Prostate gland (tissue), 2 donors: ENCODE data around the gene CP. TPM values are rescaled to one million over a fixed set of nuclear protein-coding genes. Genes with fewer than 3 reads are reported as not detected.

Source experiments
- DNase-seq: peaks from one replicate; pipeline ENCODE4 v3.0.0-alpha.2; 2019; ENCODE audit warnings: low spot score
- H3K27ac ChIP-seq, 2 donors: fragments of 200-600 bp; sonication (generic); 2 replicates each; pipeline ENCODE4 v1.5.1; 2017 to 2019
- H3K27me3 ChIP-seq: fragments of 200-600 bp; sonication (generic); replicated peaks from 2 replicates; pipeline ENCODE4 v1.5.1; 2019; ENCODE audit not compliant: insufficient read depth
- H3K36me3 ChIP-seq, 2 donors: fragments of 200-600 bp; sonication (generic); 1 replicate in 1 of 2; 2 replicates in 1 of 2; pipeline versions ENCODE4 v1.5.1 to v1.8.1; 2017 to 2019
- H3K4me1 ChIP-seq: fragments of 200-600 bp; sonication (generic); replicated peaks from 2 replicates; pipeline ENCODE4 v1.5.1; 2019
- H3K4me3 ChIP-seq, 2 donors: fragments of 200-600 bp; sonication (generic); 2 replicates each; pipeline ENCODE4 v1.5.1; 2017 to 2019
- H3K9me3 ChIP-seq: fragments of 200-600 bp; sonication (generic); 2 replicates; pipeline ENCODE4 v1.5.1; 2017
- CTCF ChIP-seq, 4 experiments: fragments of 200-600 bp in 2 of 4; fragments of 450-650 bp in 2 of 4; sonication (generic) in 2 of 4; IDR thresholded peaks; 1 replicate in 3 of 4; 2 replicates in 1 of 4; pipeline ENCODE4 v1.5.1; 2016 to 2019; ENCODE audit warnings: antibody characterized with exemption in 4 of 4, mild to moderate bottlenecking in 2 of 4, moderate library complexity in 2 of 4
- POLR2A ChIP-seq: fragments of 450-650 bp; IDR thresholded peaks from one replicate; pipeline ENCODE4 v1.6.1; 2016; ENCODE audit warnings: antibody characterized with exemption, mild to moderate bottlenecking
- POLR2AphosphoS5 ChIP-seq: sonication (generic); formaldehyde crosslinking; IDR thresholded peaks from one replicate; pipeline ENCODE4 v1.6.1; 2017; ENCODE audit warnings: antibody characterized with exemption
- WGBS: methylation state at CpG from one replicate; pipeline ENCODE4 v1.1.5; 2018; 5-methylcytosine and 5-hydroxymethylcytosine counted together
- intact Hi-C: fragments of 100-400 bp; cut with DNase I; formaldehyde crosslinking; loops from one replicate; pipeline ENCODE4 v1.14.2; 2022
- total RNA-seq, 2 donors: library from RNA; depleted of rRNA; stranded (reverse); fragments of >200 nt; gene quantifications; one replicate each; pipeline ENCODE4 v1.1.0, GENCODE V29; 2016

The CP gene
- total RNA-seq, 2 donors from 2014 or later: 15.2 to 32.6 TPM

DNA sequence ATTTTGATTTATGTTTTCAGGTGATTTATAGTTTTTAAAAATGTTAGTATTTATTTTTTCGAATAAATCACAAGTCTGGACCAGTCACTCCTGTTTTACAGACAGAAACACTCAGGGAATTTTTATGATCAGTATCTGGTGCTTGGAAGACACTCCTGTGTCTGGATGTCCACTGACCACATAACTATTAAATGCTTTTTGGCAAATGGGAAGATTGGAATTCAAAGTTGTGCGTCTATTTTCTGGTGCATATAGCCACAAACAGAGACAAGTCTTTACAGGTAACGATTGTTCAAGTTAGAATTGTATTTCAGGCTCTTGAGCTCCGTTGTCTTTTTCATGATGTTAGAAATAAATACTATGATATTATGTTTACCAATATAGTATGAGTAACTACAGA lies 12.2 kb downstream of the CP start:
- Histone ChIP-seq H3K27me3 (no peaks in the 10 kb centered on the region), H3K27ac (no peak overlapping the region), H3K9me3 (no peaks in the 10 kb centered on the region), H3K36me3 (no peaks in the 10 kb centered on the region), H3K4me1 (no peaks in the 10 kb centered on the region), H3K4me3 (no peak overlapping the region)
- no peak for DNase-seq
- 36% methylated on average over 4 of the region's 4 CpGs for WGBS
- intact Hi-C loops: no loop called here
- TF ChIP-seq POLR2AphosphoS5: no peak

- no peaks in the 10 kb centered on the region for H3K27me3 ChIP-seq
- WGBS: 92% methylated on average over 2 of the region's 2 CpGs
- no peaks in the 10 kb centered on the region for H3K36me3 ChIP-seq
- no peaks in the 10 kb centered on the region for H3K4me1 ChIP-seq
- no peaks in the 10 kb centered on the region for H3K9me3 ChIP-seq
- DNase-seq: no peak
- no peak overlapping the region for H3K4me3 ChIP-seq
- TF ChIP-seq POLR2AphosphoS5: no peak
- no peak for TF ChIP-seq CTCF (IDR thresholded peaks at IDR 0.05)
- TF ChIP-seq POLR2A: no peak
- no peak overlapping the region for H3K27ac ChIP-seq
- intact Hi-C loops: no loop called here
These were observed 14.2 kb downstream of the CP start for GRCh38 chr3:149207475-149207874.

DNA sequence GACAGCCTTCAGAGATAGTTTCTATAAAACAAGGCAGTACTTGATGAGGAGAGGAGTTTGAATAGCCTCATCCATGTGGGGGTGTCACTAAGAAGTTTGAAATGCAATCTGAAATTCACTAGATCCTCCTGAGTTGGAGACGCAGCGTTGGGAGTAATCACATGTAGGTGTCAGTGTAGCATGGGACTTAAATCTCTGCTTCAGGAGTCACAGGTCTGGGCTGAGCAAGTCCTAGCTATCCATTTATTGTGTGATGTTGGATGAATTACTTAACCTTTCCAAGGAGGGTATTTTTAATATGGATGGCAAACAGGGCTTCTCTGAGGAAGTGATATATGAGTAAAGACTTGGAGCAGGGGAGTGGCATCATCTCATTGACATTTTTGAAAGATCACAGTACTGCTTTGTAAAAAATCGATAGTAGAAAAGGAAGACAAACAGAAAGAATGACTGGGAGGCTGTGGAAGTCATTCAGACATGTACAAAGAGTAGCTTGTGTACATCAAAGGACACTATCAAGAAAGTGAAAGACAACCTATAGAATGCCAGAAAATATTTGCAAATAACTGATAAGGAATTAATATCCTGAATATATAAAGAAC lies 17.1 kb downstream of the CP start:
- Histone ChIP-seq H3K27ac (no peak overlapping the region), H3K4me3 (no peak overlapping the region), H3K4me1 (no peaks in the 10 kb centered on the region), H3K9me3 (no peaks in the 10 kb centered on the region), H3K27me3 (no peaks in the 10 kb centered on the region), H3K36me3 (no peaks in the 10 kb centered on the region)
- no peak for TF ChIP-seq CTCF (IDR thresholded peaks at IDR 0.05)
- TF ChIP-seq POLR2AphosphoS5: no peak
- TF ChIP-seq POLR2A: no peak
- intact Hi-C loops: no loop called here
- 84% methylated on average over 3 of the region's 3 CpGs for WGBS
- DNase-seq: no peak

- no peak overlapping the region for H3K27ac ChIP-seq
- intact Hi-C loops: no loop called here
- H3K9me3 ChIP-seq: no peaks in the 10 kb centered on the region
- TF ChIP-seq POLR2AphosphoS5 (no peak), CTCF (IDR thresholded peaks at IDR 0.05) (no peak), POLR2A (no peak)
- H3K4me1 ChIP-seq: no peaks in the 10 kb centered on the region
- 90% methylated on average over 3 of the region's 3 CpGs for WGBS
- no peaks in the 10 kb centered on the region for H3K36me3 ChIP-seq
- H3K4me3 ChIP-seq: no peak overlapping the region
- no peak for DNase-seq
- no peaks in the 10 kb centered on the region for H3K27me3 ChIP-seq
These were observed 17.9 kb downstream of the CP start for GRCh38 chr3:149203758-149204157.

- 19% methylated on average over 4 of the region's 4 CpGs for WGBS
- Histone ChIP-seq H3K9me3 (no peaks in the 10 kb centered on the region), H3K4me3 (no peak overlapping the region), H3K27me3 (no peaks in the 10 kb centered on the region), H3K36me3 (no peaks in the 10 kb centered on the region), H3K4me1 (no peaks in the 10 kb centered on the region), H3K27ac (no peak overlapping the region)
- DNase-seq: no peak
- intact Hi-C loops: no loop called here
- TF ChIP-seq CTCF (IDR thresholded peaks at IDR 0.05) (no peak), POLR2A (no peak), POLR2AphosphoS5 (no peak)
These were observed 22.2 kb downstream of the CP start for GRCh38 chr3:149199474-149199873.
